HepG2 (cell line): ENCODE data around the gene SNRNP25. TPM values are rescaled to one million over a fixed set of nuclear protein-coding genes. Genes with fewer than 3 reads are reported as not detected.

Experiments used
- ARID4A ChIP-seq: sonication (generic); formaldehyde crosslinking; IDR thresholded peaks from 2 replicates; pipeline ENCODE4 v1.5.0; 2020; ENCODE audit warnings: mild to moderate bottlenecking, missing genetic modification reagents, borderline replicate concordance
- CEBPG ChIP-seq: IDR thresholded peaks from 2 replicates; pipeline ENCODE4 v1.6.1; 2016
- HNRNPLL ChIP-seq: fragments of 200-400 bp; formaldehyde crosslinking; IDR thresholded peaks from 2 replicates; pipeline ENCODE4 v1.6.1; 2017; ENCODE audit warnings: mild to moderate bottlenecking, low read depth, low read length; ENCODE audit not compliant: poor library complexity, severe bottlenecking
- MXI1 ChIP-seq: IDR thresholded peaks from 3 replicates; pipeline ENCODE4 v1.6.1; 2012; ENCODE audit warnings: low read depth, low read length, inconsistent platforms, borderline replicate concordance
- NFAT5 ChIP-seq: sonication (generic); formaldehyde crosslinking; IDR thresholded peaks from 2 replicates; pipeline ENCODE4 v1.4.0; 2020; ENCODE audit warnings: missing genetic modification reagents
- NPAS2 ChIP-seq: sonication (generic); formaldehyde crosslinking; IDR thresholded peaks from 2 replicates; pipeline ENCODE4 v1.8.0; 2022; ENCODE audit warnings: mild to moderate bottlenecking, missing genetic modification reagents, borderline replicate concordance
- SKI ChIP-seq: fragments of 450-650 bp; IDR thresholded peaks from one replicate; pipeline ENCODE4 v1.6.1; 2018; ENCODE audit warnings: mild to moderate bottlenecking; ENCODE audit not compliant: partially characterized antibody
- TEAD3 ChIP-seq: optimal IDR thresholded peaks from 2 replicates; pipeline ENCODE3; 2016; ENCODE audit warnings: borderline replicate concordance
- THYN1 ChIP-seq: sonication (generic); formaldehyde crosslinking; IDR thresholded peaks from 2 replicates; pipeline ENCODE4 v1.8.1; 2023; ENCODE audit warnings: low read depth, mild to moderate bottlenecking, moderate library complexity, missing genetic modification reagents, borderline replicate concordance
- ZBTB7A ChIP-seq: sonication (generic); formaldehyde crosslinking; IDR thresholded peaks from 2 replicates; pipeline ENCODE4 v1.8.0; 2022; ENCODE audit warnings: mild to moderate bottlenecking, missing genetic modification reagents
- polyA plus RNA-seq, 8 experiments: library from polyadenylated mRNA; depleted of rRNA in 3 of 8; stranded (reverse) in 7 of 8; unstranded in 1 of 8; fragments of >200 nt; fragmentation: Illumina TruSeq in 4 of 8; extraction: Trizol in 4 of 8; gene quantifications; 2 replicates each; pipeline versions ENCODE4 v1.2.1 to v1.2.3, GENCODE V29; 2011 to 2016; ENCODE audit warnings: low read depth in 4 of 8, missing spikeins in 1 of 8, mixed read lengths in 1 of 8; ENCODE audit not compliant: insufficient read depth in 1 of 8
- total RNA-seq, 5 experiments: library from RNA; depleted of rRNA; stranded (reverse); fragments of >200 nt; fragmentation: Illumina TruSeq; extraction: Trizol; gene quantifications; 2 replicates each; pipeline ENCODE4 v1.2.3, GENCODE V29; 2016; ENCODE audit warnings: low read depth in 1 of 5
- TF ChIP-seq, protein P1 (sequence below): sonication (generic); formaldehyde crosslinking; IDR thresholded peaks from 2 replicates; pipeline ENCODE4 v1.5.1; 2020; ENCODE audit warnings: mild to moderate bottlenecking, missing genetic modification reagents, moderate library complexity
- TF ChIP-seq, protein P2 (sequence below): IDR thresholded peaks from 2 replicates; pipeline ENCODE4 v1.6.1; 2016; ENCODE audit warnings: low read depth

Gene SNRNP25
- total and polyA plus RNA-seq, 2 of the 13 experiments (the other 11 are each of a cell fraction or from before 2014, with no cell fraction given): 34.1 to 97.4 TPM

GRCh38 chr16:75580-76501 lies 22.2 kb downstream of the SNRNP25 start (continued):
- TF ChIP-seq ARID4A (CRISPR knock-in tag) (peak; percentile 76), NPAS2 (no peak), HNRNPLL (no peak), SKI (peak; percentile 13), ZBTB7A (CRISPR knock-in tag) (peak; percentile 76; the same call in 1 of the 2 replicates), TEAD3 (CRISPR knock-in tag) (peak; percentile 9), NFAT5 (CRISPR knock-in tag) (no peak), THYN1 (CRISPR knock-in tag) (no peak), CEBPG (CRISPR knock-in tag) (peak; percentile 98), MXI1 (peak; percentile 44; the same call in 1 of the 3 replicates)
- TF ChIP-seq, protein P1, sequence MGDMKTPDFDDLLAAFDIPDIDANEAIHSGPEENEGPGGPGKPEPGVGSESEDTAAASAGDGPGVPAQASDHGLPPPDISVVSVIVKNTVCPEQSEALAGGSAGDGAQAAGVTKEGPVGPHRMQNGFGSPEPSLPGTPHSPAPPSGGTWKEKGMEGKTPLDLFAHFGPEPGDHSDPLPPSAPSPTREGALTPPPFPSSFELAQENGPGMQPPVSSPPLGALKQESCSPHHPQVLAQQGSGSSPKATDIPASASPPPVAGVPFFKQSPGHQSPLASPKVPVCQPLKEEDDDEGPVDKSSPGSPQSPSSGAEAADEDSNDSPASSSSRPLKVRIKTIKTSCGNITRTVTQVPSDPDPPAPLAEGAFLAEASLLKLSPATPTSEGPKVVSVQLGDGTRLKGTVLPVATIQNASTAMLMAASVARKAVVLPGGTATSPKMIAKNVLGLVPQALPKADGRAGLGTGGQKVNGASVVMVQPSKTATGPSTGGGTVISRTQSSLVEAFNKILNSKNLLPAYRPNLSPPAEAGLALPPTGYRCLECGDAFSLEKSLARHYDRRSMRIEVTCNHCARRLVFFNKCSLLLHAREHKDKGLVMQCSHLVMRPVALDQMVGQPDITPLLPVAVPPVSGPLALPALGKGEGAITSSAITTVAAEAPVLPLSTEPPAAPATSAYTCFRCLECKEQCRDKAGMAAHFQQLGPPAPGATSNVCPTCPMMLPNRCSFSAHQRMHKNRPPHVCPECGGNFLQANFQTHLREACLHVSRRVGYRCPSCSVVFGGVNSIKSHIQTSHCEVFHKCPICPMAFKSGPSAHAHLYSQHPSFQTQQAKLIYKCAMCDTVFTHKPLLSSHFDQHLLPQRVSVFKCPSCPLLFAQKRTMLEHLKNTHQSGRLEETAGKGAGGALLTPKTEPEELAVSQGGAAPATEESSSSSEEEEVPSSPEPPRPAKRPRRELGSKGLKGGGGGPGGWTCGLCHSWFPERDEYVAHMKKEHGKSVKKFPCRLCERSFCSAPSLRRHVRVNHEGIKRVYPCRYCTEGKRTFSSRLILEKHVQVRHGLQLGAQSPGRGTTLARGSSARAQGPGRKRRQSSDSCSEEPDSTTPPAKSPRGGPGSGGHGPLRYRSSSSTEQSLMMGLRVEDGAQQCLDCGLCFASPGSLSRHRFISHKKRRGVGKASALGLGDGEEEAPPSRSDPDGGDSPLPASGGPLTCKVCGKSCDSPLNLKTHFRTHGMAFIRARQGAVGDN (CRISPR knock-in tag): peak; percentile 41
- TF ChIP-seq, protein P2, sequence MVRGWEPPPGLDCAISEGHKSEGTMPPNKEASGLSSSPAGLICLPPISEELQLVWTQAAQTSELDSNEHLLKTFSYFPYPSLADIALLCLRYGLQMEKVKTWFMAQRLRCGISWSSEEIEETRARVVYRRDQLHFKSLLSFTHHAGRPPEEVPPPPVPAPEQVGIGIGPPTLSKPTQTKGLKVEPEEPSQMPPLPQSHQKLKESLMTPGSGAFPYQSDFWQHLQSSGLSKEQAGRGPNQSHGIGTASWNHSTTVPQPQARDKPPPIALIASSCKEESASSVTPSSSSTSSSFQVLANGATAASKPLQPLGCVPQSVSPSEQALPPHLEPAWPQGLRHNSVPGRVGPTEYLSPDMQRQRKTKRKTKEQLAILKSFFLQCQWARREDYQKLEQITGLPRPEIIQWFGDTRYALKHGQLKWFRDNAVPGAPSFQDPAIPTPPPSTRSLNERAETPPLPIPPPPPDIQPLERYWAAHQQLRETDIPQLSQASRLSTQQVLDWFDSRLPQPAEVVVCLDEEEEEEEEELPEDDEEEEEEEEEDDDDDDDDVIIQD (CRISPR knock-in tag): 0 out of 2 replicates have a peak, but pooled peaks have one; percentile 23
